OCI-LY1 (cell line): ENCODE measurements around the gene RAB14.

ENCODE experiments used
- H2AFZ ChIP-seq: fragments of 200-600 bp; sonication (generic), shearing (Covaris generic); 2 replicates; pipeline ENCODE4 v1.6.0; 2014; ENCODE audit warnings: antibody characterized with exemption, mild to moderate bottlenecking, low read length
- H3F3A ChIP-seq: fragments of 200-600 bp; sonication (generic), shearing (Covaris generic); 2 replicates; pipeline ENCODE4 v1.6.0; 2014; ENCODE audit warnings: mild to moderate bottlenecking, antibody characterized with exemption, low read length, moderate library complexity; ENCODE audit not compliant: insufficient read depth
- H3K27ac ChIP-seq: fragments of 200-600 bp; sonication (generic); 2 replicates; pipeline ENCODE4 v1.5.1; 2014; ENCODE audit warnings: low read length, mixed run types, mild to moderate bottlenecking, low read depth; ENCODE audit not compliant: poor library complexity, severe bottlenecking
- H3K27me3 ChIP-seq: fragments of 200-600 bp; sonication (generic); 2 replicates; pipeline ENCODE4 v1.6.0; 2014; ENCODE audit warnings: antibody characterized with exemption, mild to moderate bottlenecking, low read length, moderate library complexity; ENCODE audit not compliant: insufficient read depth
- H3K36me3 ChIP-seq: fragments of 200-600 bp; sonication (generic); 2 replicates; pipeline ENCODE4 v1.6.1; 2014; ENCODE audit warnings: mild to moderate bottlenecking, antibody characterized with exemption, low read length, moderate library complexity, mixed read lengths; ENCODE audit not compliant: insufficient read depth
- H3K4me1 ChIP-seq: fragments of 200-600 bp; sonication (generic); 2 replicates; pipeline ENCODE4 v1.5.1; 2014; ENCODE audit warnings: mild to moderate bottlenecking, low read length, moderate library complexity; ENCODE audit not compliant: insufficient read depth, severe bottlenecking
- H3K4me2 ChIP-seq: fragments of 200-600 bp; sonication (generic), shearing (Covaris generic); 2 replicates; pipeline ENCODE4 v1.6.1; 2014; ENCODE audit warnings: low read length
- H3K4me3 ChIP-seq: fragments of 200-600 bp; sonication (generic); 2 replicates; pipeline ENCODE4 v1.5.1; 2014; ENCODE audit warnings: low read length, low read depth, mild to moderate bottlenecking, mixed read lengths; ENCODE audit not compliant: poor library complexity, severe bottlenecking
- H3K79me2 ChIP-seq: fragments of 200-600 bp; shearing (Covaris generic); 2 replicates; pipeline ENCODE4 v1.6.1; 2016; ENCODE audit warnings: mixed run types, low read length, mixed read lengths; ENCODE audit not compliant: insufficient read depth
- H3K9ac ChIP-seq: fragments of 200-600 bp; sonication (generic), shearing (Covaris generic); 2 replicates; pipeline ENCODE4 v1.6.1; 2014; ENCODE audit warnings: mild to moderate bottlenecking, low read length, mixed read lengths
- H3K9me2 ChIP-seq: fragments of 200-600 bp; sonication (generic), shearing (Covaris generic); 2 replicates; pipeline ENCODE4 v1.6.1; 2014; ENCODE audit warnings: low read depth, mild to moderate bottlenecking, low read length, mixed read lengths
- H3K9me3 ChIP-seq: fragments of 200-600 bp; shearing (Covaris generic); 2 replicates; pipeline ENCODE4 v1.6.1; 2014; ENCODE audit warnings: low read length, mixed read lengths
- H4K20me1 ChIP-seq: fragments of 200-600 bp; sonication (generic), shearing (Covaris generic); 2 replicates; pipeline ENCODE4 v1.6.0; 2016; ENCODE audit warnings: mild to moderate bottlenecking, low read length; ENCODE audit not compliant: insufficient read depth
- CTCF ChIP-seq: fragments of 200-600 bp; sonication (generic), shearing (Covaris generic); IDR thresholded peaks from 2 replicates; pipeline ENCODE4 v1.5.1; 2017; ENCODE audit warnings: mild to moderate bottlenecking, antibody characterized with exemption, low read length, moderate library complexity, mixed read lengths
- EZH2 ChIP-seq: fragments of 200-600 bp; sonication (generic), shearing (Covaris generic); IDR thresholded peaks from 2 replicates; pipeline ENCODE4 v1.8.0; 2017; ENCODE audit warnings: borderline replicate concordance, mixed run types, mild to moderate bottlenecking, antibody characterized with exemption, low read length, moderate library complexity, mixed read lengths

RAB14 gene

GRCh38 chr9:121160025-121160424, 41.6 kb downstream of the RAB14 start:
- peaks cover 6% of the 10 kb centered on the region; the same call in 1 of the 2 replicates for H3F3A ChIP-seq
- no peaks in the 10 kb centered on the region for H4K20me1 ChIP-seq
- peaks cover 60% of the 10 kb centered on the region for H3K4me1 ChIP-seq
- no peak overlapping the region for H2AFZ ChIP-seq
- TF ChIP-seq CTCF: no peak
- no peak for TF ChIP-seq EZH2
- peak overlapping the region; percentile 39 for H3K9ac ChIP-seq
- H3K9me2 ChIP-seq: no peaks in the 10 kb centered on the region
- H3K9me3 ChIP-seq: no peaks in the 10 kb centered on the region
- peaks cover 83% of the 10 kb centered on the region for H3K36me3 ChIP-seq
- H3K4me2 ChIP-seq: peak overlapping the region; percentile 22
- no peaks in the 10 kb centered on the region for H3K79me2 ChIP-seq
- H3K27me3 ChIP-seq: no peaks in the 10 kb centered on the region
- H3K27ac ChIP-seq: peak overlapping the region; percentile 97
- H3K4me3 ChIP-seq: peak overlapping the region; percentile 10

- Histone ChIP-seq H3K27me3 (no peaks in the 10 kb centered on the region), H3K36me3 (peaks cover 84% of the 10 kb centered on the region), H2AFZ (no peak overlapping the region), H3K27ac (peak overlapping the region; percentile 97), H4K20me1 (no peaks in the 10 kb centered on the region), H3K4me2 (no peak overlapping the region), H3K9me3 (no peaks in the 10 kb centered on the region), H3F3A (peaks cover 6% of the 10 kb centered on the region; the same call in 1 of the 2 replicates), H3K4me1 (peaks cover 78% of the 10 kb centered on the region), H3K4me3 (no peak overlapping the region), H3K79me2 (no peaks in the 10 kb centered on the region), H3K9ac (no peak overlapping the region; the same call in 1 of the 2 replicates), H3K9me2 (no peaks in the 10 kb centered on the region)
- TF ChIP-seq EZH2 (no peak), CTCF (no peak)
Observed at GRCh38 chr9:121157939-121158338, 43.7 kb downstream of the RAB14 start.

- peaks cover 6% of the 10 kb centered on the region; the same call in 1 of the 2 replicates for H3F3A ChIP-seq
- H3K27ac ChIP-seq: peak overlapping the region; percentile 97
Observed at GRCh38 chr9:121156263-121156731, 45.4 kb downstream of the RAB14 start.

More at GRCh38 chr9:121156263-121156731, 45.4 kb downstream of the RAB14 start:
- peaks cover 84% of the 10 kb centered on the region for H3K36me3 ChIP-seq
- H3K4me1 ChIP-seq: peaks cover 92% of the 10 kb centered on the region
- peak overlapping the region; percentile 70 for H3K4me2 ChIP-seq
- TF ChIP-seq CTCF (no peak), EZH2 (no peak)
- H2AFZ ChIP-seq: no peak overlapping the region
- no peaks in the 10 kb centered on the region for H3K9me2 ChIP-seq
- peak overlapping the region; percentile 42 for H3K4me3 ChIP-seq
- H3K27me3 ChIP-seq: no peaks in the 10 kb centered on the region
- no peaks in the 10 kb centered on the region for H3K9me3 ChIP-seq
- no peaks in the 10 kb centered on the region for H4K20me1 ChIP-seq
- peak overlapping the region; percentile 33; the same call in 1 of the 2 replicates for H3K9ac ChIP-seq
- H3K79me2 ChIP-seq: no peaks in the 10 kb centered on the region
